GM23338 (cell line): ENCODE measurements around the gene KNL1. TPM values are rescaled to one million over a fixed set of nuclear protein-coding genes. Genes with fewer than 3 reads are reported as not detected.

ENCODE experiments used
- ATAC-seq: fragments of 200-7000 bp; cut with Tn5 transposase; 3 replicates; pipeline ENCODE4 v1.9.1; 2020
- DNase-seq: peaks from one replicate; pipeline ENCODE4 v3.0.0-alpha.2; 2015; ENCODE audit warnings: low spot score
- H2AFZ ChIP-seq: fragments of 200-600 bp; sonication (generic); 2 replicates; pipeline ENCODE4 v1.8.0; 2016; ENCODE audit warnings: antibody characterized with exemption, mild to moderate bottlenecking, moderate library complexity
- H3F3A ChIP-seq: fragments of 200-600 bp; sonication (generic); replicated peaks from 2 replicates; pipeline ENCODE4 v1.8.0; 2017; ENCODE audit warnings: antibody characterized with exemption, mixed run types, low read depth
- H3K27ac ChIP-seq: fragments of 200-600 bp; sonication (generic); 2 replicates; pipeline ENCODE4 v1.6.1; 2016; ENCODE audit warnings: low read depth
- H3K27me3 ChIP-seq: fragments of 200-600 bp; sonication (generic); 2 replicates; pipeline ENCODE4 v1.8.0; 2016; ENCODE audit warnings: mild to moderate bottlenecking, mixed run types, moderate library complexity; ENCODE audit not compliant: insufficient read depth
- H3K36me3 ChIP-seq: fragments of 200-600 bp; sonication (generic); 2 replicates; pipeline ENCODE4 v1.8.0; 2016; ENCODE audit warnings: mild to moderate bottlenecking; ENCODE audit not compliant: insufficient read depth
- H3K4me1 ChIP-seq: fragments of 200-600 bp; sonication (generic); 2 replicates; pipeline ENCODE4 v1.8.0; 2016; ENCODE audit warnings: mild to moderate bottlenecking, moderate library complexity; ENCODE audit not compliant: insufficient read depth
- H3K4me2 ChIP-seq: fragments of 200-600 bp; sonication (generic); 2 replicates; pipeline ENCODE4 v1.7.1; 2017; ENCODE audit warnings: mixed run types
- H3K4me3 ChIP-seq: fragments of 200-600 bp; sonication (generic); 2 replicates; pipeline ENCODE4 v1.6.1; 2016; ENCODE audit warnings: mixed run types
- H3K79me2 ChIP-seq: fragments of 200-600 bp; sonication (generic); replicated peaks from 2 replicates; pipeline ENCODE4 v1.8.0; 2017; ENCODE audit warnings: mild to moderate bottlenecking; ENCODE audit not compliant: insufficient read depth
- H3K9me2 ChIP-seq: fragments of 200-600 bp; sonication (generic); 2 replicates; pipeline ENCODE4 v1.8.0; 2017; ENCODE audit not compliant: insufficient read depth
- H4K20me1 ChIP-seq: fragments of 200-600 bp; sonication (generic); replicated peaks from 2 replicates; pipeline ENCODE4 v1.8.0; 2017; ENCODE audit warnings: mild to moderate bottlenecking; ENCODE audit not compliant: insufficient read depth
- H3K27ac Mint-ChIP-seq: 2 replicates; pipeline ENCODE4 v1.8.0; 2020; ENCODE audit warnings: inconsistent platforms, mild to moderate bottlenecking, moderate library complexity, mixed read lengths
- H3K27me3 Mint-ChIP-seq: 3 replicates; pipeline ENCODE4 v1.8.0; 2022; ENCODE audit warnings: low read depth, mild to moderate bottlenecking, moderate library complexity, mixed read lengths, inconsistent platforms; ENCODE audit not compliant: insufficient read depth, poor library complexity
- H3K36me3 Mint-ChIP-seq: 3 replicates; pipeline ENCODE4 v1.8.0; 2021; ENCODE audit warnings: low read depth, mild to moderate bottlenecking, inconsistent platforms, moderate library complexity, mixed read lengths
- H3K4me1 Mint-ChIP-seq: 3 replicates; pipeline ENCODE4 v1.8.0; 2020; ENCODE audit warnings: mild to moderate bottlenecking, inconsistent platforms, mixed read lengths
- H3K4me3 Mint-ChIP-seq: 3 replicates; pipeline ENCODE4 v1.8.0; 2021; ENCODE audit warnings: moderate library complexity, mild to moderate bottlenecking, inconsistent platforms, mixed read lengths
- H3K9me3 Mint-ChIP-seq: 3 replicates; pipeline ENCODE4 v1.8.0; 2020; ENCODE audit warnings: moderate library complexity, mild to moderate bottlenecking, inconsistent platforms, mixed read lengths
- CREB1 ChIP-seq: fragments of 250-450 bp; sonication (Bioruptor Pico); IDR thresholded peaks from 2 replicates; pipeline ENCODE4 v1.5.0; 2020; ENCODE audit warnings: low read depth, mild to moderate bottlenecking, moderate library complexity
- CTCF ChIP-seq, 2 experiments: fragments of 200-600 bp in 1 of 2; sonication (generic) in 1 of 2; conservative IDR thresholded peaks; 2 replicates each; pipeline versions ENCODE4 v1.5.1 to v1.6.1; 2016 to 2017; ENCODE audit warnings: antibody characterized with exemption in 2 of 2, low read depth in 2 of 2, mild to moderate bottlenecking in 2 of 2, moderate library complexity in 1 of 2
- ETS1 ChIP-seq: IDR thresholded peaks from 2 replicates; pipeline ENCODE4 v1.6.1; 2016; ENCODE audit warnings: antibody characterized with exemption
- EZH2 ChIP-seq: fragments of 200-600 bp; sonication (generic); IDR thresholded peaks from one replicate; pipeline ENCODE4 v1.8.0; 2017; ENCODE audit warnings: antibody characterized with exemption, mild to moderate bottlenecking, low read depth; ENCODE audit not compliant: unreplicated experiment
- JUNB ChIP-seq: IDR thresholded peaks from one replicate; pipeline ENCODE4 v1.6.1; 2016; ENCODE audit warnings: antibody characterized with exemption; ENCODE audit not compliant: unreplicated experiment
- POLR2AphosphoS5 ChIP-seq: IDR thresholded peaks from 2 replicates; pipeline ENCODE4 v1.6.1; 2016; ENCODE audit warnings: antibody characterized with exemption, low read depth
- REST ChIP-seq: IDR thresholded peaks from one replicate; pipeline ENCODE4 v1.6.1; 2018; ENCODE audit warnings: antibody characterized with exemption; ENCODE audit not compliant: unreplicated experiment
- STAT1 ChIP-seq: IDR thresholded peaks from one replicate; pipeline ENCODE4 v1.6.1; 2016; ENCODE audit warnings: antibody characterized with exemption; ENCODE audit not compliant: unreplicated experiment
- ZNF114 ChIP-seq: fragments of 250-450 bp; sonication (Bioruptor Pico); IDR thresholded peaks from 2 replicates; pipeline ENCODE4 v1.5.0; 2020; ENCODE audit warnings: mild to moderate bottlenecking, moderate library complexity
- ZNF331 ChIP-seq: fragments of 250-450 bp; sonication (Bioruptor Pico); IDR thresholded peaks from 2 replicates; pipeline ENCODE4 v1.5.0; 2020; ENCODE audit warnings: low read depth, mild to moderate bottlenecking, moderate library complexity
- ZNF462 ChIP-seq: fragments of 250-450 bp; sonication (Bioruptor Pico); IDR thresholded peaks from 2 replicates; pipeline ENCODE4 v1.5.0; 2020; ENCODE audit warnings: mild to moderate bottlenecking, moderate library complexity
- polyA plus RNA-seq: library from polyadenylated mRNA; unstranded; fragments of >200 nt; fragmentation: Nextera tagmentation; extraction: Ambion mirVana; gene quantifications from 2 replicates; pipeline ENCODE4 v1.2.1, GENCODE V29; 2016
- total RNA-seq: library from RNA; depleted of rRNA; stranded (reverse); fragments of >200 nt; shearing (Covaris generic); gene quantifications from 2 replicates; pipeline ENCODE4 v1.2.3, GENCODE V29; 2014

Gene KNL1
- total and polyA plus RNA-seq, 2 experiments from 2014 or later = 16.7 to 43.2 TPM

GRCh38 chr15:40623361-40623760 lies 29.3 kb downstream of the KNL1 start (continued):
- TF ChIP-seq ZNF462 (CRISPR knock-in tag) = no peak
- no peak for TF ChIP-seq EZH2
- no peak for TF ChIP-seq POLR2AphosphoS5
- TF ChIP-seq ZNF331 (CRISPR knock-in tag) = no peak
- TF ChIP-seq STAT1 = no peak
- TF ChIP-seq ETS1 = no peak
- TF ChIP-seq CREB1 (CRISPR knock-in tag) = no peak
- no peak for TF ChIP-seq JUNB
- TF ChIP-seq ZNF114 (CRISPR knock-in tag) = no peak

GRCh38 chr15:40630313-40630712 lies 36.3 kb downstream of the KNL1 start:
- Mint-ChIP-seq H3K4me1 (no peaks in the 10 kb centered on the region), H3K4me3 (no peak overlapping the region), H3K9me3 (no peaks in the 10 kb centered on the region), H3K27ac (no peak overlapping the region), H3K36me3 (peaks cover 14% of the 10 kb centered on the region; the same call in 2 of the 3 replicates), H3K27me3 (no peaks in the 10 kb centered on the region)
- Histone ChIP-seq H2AFZ (no peak overlapping the region), H3F3A (no peaks in the 10 kb centered on the region), H3K9me2 (no peaks in the 10 kb centered on the region), H3K36me3 (peaks cover 10% of the 10 kb centered on the region), H3K27ac (no peak overlapping the region), H3K79me2 (no peaks in the 10 kb centered on the region), H4K20me1 (no peaks in the 10 kb centered on the region), H3K4me2 (no peak overlapping the region), H3K4me1 (no peaks in the 10 kb centered on the region), H3K4me3 (no peak overlapping the region), H3K27me3 (no peaks in the 10 kb centered on the region)
- ATAC-seq = no peak
- no peak for DNase-seq
- TF ChIP-seq STAT1 = no peak
- no peak for TF ChIP-seq REST
- no peak for TF ChIP-seq CTCF (conservative IDR thresholded peaks at IDR 0.05; ENCODE audit: low read depth in 2 of 2)
